Uterus (tissue), 2 donors: ENCODE data around the gene KCNK6.

Experiments
- POLR2A ChIP-seq, 2 donors: fragments of 450-650 bp; IDR thresholded peaks; one replicate each; pipeline ENCODE4 v1.6.1; 2016; ENCODE audit warnings: antibody characterized with exemption in 2 of 2, mild to moderate bottlenecking in 1 of 2, moderate library complexity in 1 of 2
- TF ChIP-seq, protein P1 (sequence below), 4 experiments: fragments of 200-600 bp in 2 of 4; fragments of 450-650 bp in 2 of 4; sonication (generic) in 2 of 4; IDR thresholded peaks; one replicate each; pipeline ENCODE4 v1.5.1; 2016 to 2019; ENCODE audit warnings: antibody characterized with exemption in 4 of 4, mild to moderate bottlenecking in 2 of 4, moderate library complexity in 1 of 4

DNA sequence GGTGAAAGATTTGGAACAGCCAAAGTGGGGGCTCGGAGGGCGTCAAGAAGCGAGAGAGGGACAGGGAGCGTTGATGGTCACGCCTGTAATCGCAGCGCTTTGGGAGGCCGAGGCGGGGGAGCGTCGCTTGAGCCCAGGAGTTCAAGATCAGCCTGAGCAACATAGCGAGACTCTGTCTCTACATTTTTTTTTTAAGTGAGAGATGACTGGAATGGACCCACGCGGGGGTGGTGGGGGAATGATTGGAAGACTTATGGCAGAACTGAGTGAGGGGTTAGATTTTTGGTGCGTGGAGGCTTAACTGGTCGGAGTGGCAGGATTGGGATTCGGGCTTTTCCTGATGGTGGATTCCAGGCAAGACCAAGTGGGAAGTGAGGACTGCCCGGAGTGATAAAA, 55.5 kb downstream of the KCNK6 start:
- TF ChIP-seq, protein P1, sequence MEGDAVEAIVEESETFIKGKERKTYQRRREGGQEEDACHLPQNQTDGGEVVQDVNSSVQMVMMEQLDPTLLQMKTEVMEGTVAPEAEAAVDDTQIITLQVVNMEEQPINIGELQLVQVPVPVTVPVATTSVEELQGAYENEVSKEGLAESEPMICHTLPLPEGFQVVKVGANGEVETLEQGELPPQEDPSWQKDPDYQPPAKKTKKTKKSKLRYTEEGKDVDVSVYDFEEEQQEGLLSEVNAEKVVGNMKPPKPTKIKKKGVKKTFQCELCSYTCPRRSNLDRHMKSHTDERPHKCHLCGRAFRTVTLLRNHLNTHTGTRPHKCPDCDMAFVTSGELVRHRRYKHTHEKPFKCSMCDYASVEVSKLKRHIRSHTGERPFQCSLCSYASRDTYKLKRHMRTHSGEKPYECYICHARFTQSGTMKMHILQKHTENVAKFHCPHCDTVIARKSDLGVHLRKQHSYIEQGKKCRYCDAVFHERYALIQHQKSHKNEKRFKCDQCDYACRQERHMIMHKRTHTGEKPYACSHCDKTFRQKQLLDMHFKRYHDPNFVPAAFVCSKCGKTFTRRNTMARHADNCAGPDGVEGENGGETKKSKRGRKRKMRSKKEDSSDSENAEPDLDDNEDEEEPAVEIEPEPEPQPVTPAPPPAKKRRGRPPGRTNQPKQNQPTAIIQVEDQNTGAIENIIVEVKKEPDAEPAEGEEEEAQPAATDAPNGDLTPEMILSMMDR (IDR thresholded peaks at IDR 0.05), result no peak
- TF ChIP-seq POLR2A (IDR thresholded peaks at IDR 0.05), result no peak
